ENCODE data around the gene ZBTB12.

Gene ZBTB12

DNA sequence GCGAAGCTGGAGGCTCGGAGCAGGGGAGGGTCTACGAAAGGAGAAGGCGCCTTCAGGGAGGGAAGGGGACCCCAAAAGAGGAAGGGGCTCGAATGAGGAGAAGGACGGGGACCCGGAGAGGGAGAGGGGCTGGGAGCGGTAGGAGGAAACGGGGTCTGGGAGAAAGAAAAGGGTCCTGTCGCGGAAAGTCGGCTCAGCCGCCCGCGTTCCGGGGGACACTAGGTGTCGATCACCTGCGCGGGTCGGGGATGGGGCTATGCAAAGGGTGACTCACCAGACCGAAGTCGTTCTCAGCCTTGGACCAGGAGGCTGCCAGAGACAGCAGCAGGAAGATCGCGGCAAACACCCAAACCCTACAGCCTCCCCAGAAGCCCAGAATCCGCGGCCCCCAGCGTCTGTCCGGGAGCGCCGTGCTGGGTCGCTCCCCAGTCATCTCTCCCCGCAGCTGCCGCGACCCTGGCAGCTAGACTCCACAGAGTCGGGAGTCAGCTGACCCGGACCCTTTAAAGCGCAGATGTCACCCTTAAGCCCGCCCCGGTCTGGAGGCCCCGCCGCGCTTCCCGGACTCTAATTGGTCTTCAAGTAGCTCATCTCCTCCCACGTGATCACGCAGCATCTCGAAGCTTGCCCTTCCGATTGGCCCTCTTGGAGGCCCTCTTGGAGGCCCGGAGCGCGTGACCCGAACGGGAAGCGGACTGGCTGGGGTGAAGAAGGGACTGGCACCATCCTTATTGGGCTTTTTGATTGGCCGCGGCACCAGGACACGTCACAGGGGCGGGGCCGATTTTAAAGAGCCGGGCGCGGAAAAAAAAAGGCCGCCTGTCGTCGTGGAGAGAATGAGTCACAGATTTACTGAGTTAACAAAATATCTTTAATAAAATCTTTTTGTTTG lies 39.3 kb downstream of the ZBTB12 start, which contains the start of gene NEU1 (continued):
- TF ChIP-seq ZSCAN23 (tag by site-specific recombination; IDR thresholded peaks at IDR 0.05) = no peak; the same call in 1 of the 2 replicates
- no peak for TF ChIP-seq ZNF302 (tag by site-specific recombination; IDR thresholded peaks at IDR 0.05; ENCODE audit: low read depth)
- no peak for TF ChIP-seq ZNF391 (tag by site-specific recombination; IDR thresholded peaks at IDR 0.05; ENCODE audit: borderline replicate concordance, low read depth)
- no peak for TF ChIP-seq ZNF48 (tag by site-specific recombination; IDR thresholded peaks at IDR 0.05)
- no peak for TF ChIP-seq KLF8 (tag by site-specific recombination; IDR thresholded peaks at IDR 0.05)
- no peak for TF ChIP-seq ZNF114 (tag by site-specific recombination; IDR thresholded peaks at IDR 0.05)
- TF ChIP-seq ZNF707 (tag by site-specific recombination; IDR thresholded peaks at IDR 0.05) = 0 out of 2 replicates have a peak, but pooled peaks have one; percentile 48
- no peak for TF ChIP-seq ZNF23 (tag by site-specific recombination; IDR thresholded peaks at IDR 0.05; ENCODE audit: borderline replicate concordance)
- TF ChIP-seq ZNF341 (tag by site-specific recombination; IDR thresholded peaks at IDR 0.05; ENCODE audit: low read depth) = no peak
- TF ChIP-seq ZNF221 (tag by site-specific recombination; IDR thresholded peaks at IDR 0.05; ENCODE audit: borderline replicate concordance) = no peak
- TF ChIP-seq, protein P1, sequence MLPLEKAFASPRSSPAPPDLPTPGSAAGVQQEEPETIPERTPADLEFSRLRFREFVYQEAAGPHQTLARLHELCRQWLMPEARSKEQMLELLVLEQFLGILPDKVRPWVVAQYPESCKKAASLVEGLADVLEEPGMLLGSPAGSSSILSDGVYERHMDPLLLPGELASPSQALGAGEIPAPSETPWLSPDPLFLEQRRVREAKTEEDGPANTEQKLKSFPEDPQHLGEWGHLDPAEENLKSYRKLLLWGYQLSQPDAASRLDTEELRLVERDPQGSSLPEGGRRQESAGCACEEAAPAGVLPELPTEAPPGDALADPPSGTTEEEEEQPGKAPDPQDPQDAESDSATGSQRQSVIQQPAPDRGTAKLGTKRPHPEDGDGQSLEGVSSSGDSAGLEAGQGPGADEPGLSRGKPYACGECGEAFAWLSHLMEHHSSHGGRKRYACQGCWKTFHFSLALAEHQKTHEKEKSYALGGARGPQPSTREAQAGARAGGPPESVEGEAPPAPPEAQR (tag by site-specific recombination; IDR thresholded peaks at IDR 0.05) = no peak
- no peak for TF ChIP-seq ZNF16 (tag by site-specific recombination; IDR thresholded peaks at IDR 0.05; ENCODE audit: low read depth)
- TF ChIP-seq, protein P2, sequence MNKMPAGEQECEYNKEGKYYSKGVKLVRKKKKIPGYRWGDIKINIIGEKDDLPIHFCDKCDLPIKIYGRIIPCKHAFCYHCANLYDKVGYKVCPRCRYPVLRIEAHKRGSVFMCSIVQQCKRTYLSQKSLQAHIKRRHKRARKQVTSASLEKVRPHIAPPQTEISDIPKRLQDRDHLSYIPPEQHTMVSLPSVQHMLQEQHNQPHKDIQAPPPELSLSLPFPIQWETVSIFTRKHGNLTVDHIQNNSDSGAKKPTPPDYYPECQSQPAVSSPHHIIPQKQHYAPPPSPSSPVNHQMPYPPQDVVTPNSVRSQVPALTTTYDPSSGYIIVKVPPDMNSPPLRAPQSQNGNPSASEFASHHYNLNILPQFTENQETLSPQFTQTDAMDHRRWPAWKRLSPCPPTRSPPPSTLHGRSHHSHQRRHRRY (tag by site-specific recombination; IDR thresholded peaks at IDR 0.05) = no peak
- TF ChIP-seq ZBTB48 (tag by site-specific recombination; IDR thresholded peaks at IDR 0.05) = 0 out of 2 replicates have a peak, but pooled peaks have one; percentile 28
- TF ChIP-seq YY2 (tag by site-specific recombination; IDR thresholded peaks at IDR 0.05) = no peak
- TF ChIP-seq RBAK (tag by site-specific recombination; IDR thresholded peaks at IDR 0.05) = no peak
- TF ChIP-seq ZNF558 (tag by site-specific recombination; IDR thresholded peaks at IDR 0.05) = no peak
- 0 out of 2 replicates have a peak, but pooled peaks have one; percentile 17 for TF ChIP-seq ZBTB7A (tag by site-specific recombination; IDR thresholded peaks at IDR 0.05; ENCODE audit: low read depth)
- no peak for TF ChIP-seq ZNF555 (tag by site-specific recombination; conservative IDR thresholded peaks at IDR 0.05)
- no peak for TF ChIP-seq PRDM1 (tag by site-specific recombination; IDR thresholded peaks at IDR 0.05)
- no peak for TF ChIP-seq SETDB1 (IDR thresholded peaks at IDR 0.05; ENCODE audit: insufficient read length, low read length)
- TF ChIP-seq ZNF354C (tag by site-specific recombination; IDR thresholded peaks at IDR 0.05; ENCODE audit: borderline replicate concordance, low read depth) = no peak
- TF ChIP-seq ZNF510 (tag by site-specific recombination; IDR thresholded peaks at IDR 0.05; ENCODE audit: insufficient replicate concordance) = no peak
- TF ChIP-seq KLF1 (tag by site-specific recombination; IDR thresholded peaks at IDR 0.05) = no peak
- TF ChIP-seq IKZF3 (tag by site-specific recombination; IDR thresholded peaks at IDR 0.05) = no peak; the same call in 1 of the 2 replicates
- TF ChIP-seq WT1 (tag by site-specific recombination; IDR thresholded peaks at IDR 0.05) = no peak; the same call in 1 of the 2 replicates
- no peak for TF ChIP-seq ZNF654 (tag by site-specific recombination; IDR thresholded peaks at IDR 0.05; ENCODE audit: low read depth)
- TF ChIP-seq ZNF623 (tag by site-specific recombination; IDR thresholded peaks at IDR 0.05) = no peak
- TF ChIP-seq ZFP41 (tag by site-specific recombination; IDR thresholded peaks at IDR 0.05; ENCODE audit: borderline replicate concordance) = no peak
- TF ChIP-seq, protein P3, sequence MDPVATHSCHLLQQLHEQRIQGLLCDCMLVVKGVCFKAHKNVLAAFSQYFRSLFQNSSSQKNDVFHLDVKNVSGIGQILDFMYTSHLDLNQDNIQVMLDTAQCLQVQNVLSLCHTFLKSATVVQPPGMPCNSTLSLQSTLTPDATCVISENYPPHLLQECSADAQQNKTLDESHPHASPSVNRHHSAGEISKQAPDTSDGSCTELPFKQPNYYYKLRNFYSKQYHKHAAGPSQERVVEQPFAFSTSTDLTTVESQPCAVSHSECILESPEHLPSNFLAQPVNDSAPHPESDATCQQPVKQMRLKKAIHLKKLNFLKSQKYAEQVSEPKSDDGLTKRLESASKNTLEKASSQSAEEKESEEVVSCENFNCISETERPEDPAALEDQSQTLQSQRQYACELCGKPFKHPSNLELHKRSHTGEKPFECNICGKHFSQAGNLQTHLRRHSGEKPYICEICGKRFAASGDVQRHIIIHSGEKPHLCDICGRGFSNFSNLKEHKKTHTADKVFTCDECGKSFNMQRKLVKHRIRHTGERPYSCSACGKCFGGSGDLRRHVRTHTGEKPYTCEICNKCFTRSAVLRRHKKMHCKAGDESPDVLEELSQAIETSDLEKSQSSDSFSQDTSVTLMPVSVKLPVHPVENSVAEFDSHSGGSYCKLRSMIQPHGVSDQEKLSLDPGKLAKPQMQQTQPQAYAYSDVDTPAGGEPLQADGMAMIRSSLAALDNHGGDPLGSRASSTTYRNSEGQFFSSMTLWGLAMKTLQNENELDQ (tag by site-specific recombination; IDR thresholded peaks at IDR 0.05; ENCODE audit: low read depth) = no peak
- TF ChIP-seq ZNF24 (tag by site-specific recombination; IDR thresholded peaks at IDR 0.05) = peak; percentile 68; the same call in 1 of the 2 replicates
- TF ChIP-seq MYNN (tag by site-specific recombination; IDR thresholded peaks at IDR 0.05; ENCODE audit: borderline replicate concordance) = no peak
- TF ChIP-seq, protein P4, sequence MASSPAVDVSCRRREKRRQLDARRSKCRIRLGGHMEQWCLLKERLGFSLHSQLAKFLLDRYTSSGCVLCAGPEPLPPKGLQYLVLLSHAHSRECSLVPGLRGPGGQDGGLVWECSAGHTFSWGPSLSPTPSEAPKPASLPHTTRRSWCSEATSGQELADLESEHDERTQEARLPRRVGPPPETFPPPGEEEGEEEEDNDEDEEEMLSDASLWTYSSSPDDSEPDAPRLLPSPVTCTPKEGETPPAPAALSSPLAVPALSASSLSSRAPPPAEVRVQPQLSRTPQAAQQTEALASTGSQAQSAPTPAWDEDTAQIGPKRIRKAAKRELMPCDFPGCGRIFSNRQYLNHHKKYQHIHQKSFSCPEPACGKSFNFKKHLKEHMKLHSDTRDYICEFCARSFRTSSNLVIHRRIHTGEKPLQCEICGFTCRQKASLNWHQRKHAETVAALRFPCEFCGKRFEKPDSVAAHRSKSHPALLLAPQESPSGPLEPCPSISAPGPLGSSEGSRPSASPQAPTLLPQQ (tag by site-specific recombination; IDR thresholded peaks at IDR 0.05) = peak; percentile 88
